ENCODE results near the gene KLHL36. TPM values are rescaled to one million over a fixed set of nuclear protein-coding genes. Genes with fewer than 3 reads are reported as not detected.

Gene KLHL36
- total RNA-seq = 152 and 155 TPM in 2 replicates

GRCh38 chr16:84647828-84648594, at the start of gene KLHL36:
Gene KLHL36, plus strand, starts transcription at chr16:84648511. Its CDS starts 2,357 bp downstream, at chr16:84650868.
- no peak for DNase-seq (ENCODE audit: low read depth)

GRCh38 chr16:84599521-84600202, 48.6 kb upstream of the KLHL36 start:
- DNase-seq (ENCODE audit: low read depth) = peak; percentile 90

- DNase-seq (ENCODE audit: low read depth) = peak; percentile 47
Measured at GRCh38 chr16:84600343-84601229, 47.7 kb upstream of the KLHL36 start.

GRCh38 chr16:84603140-84603816, 45.0 kb upstream of the KLHL36 start:
- peak; percentile 96 for DNase-seq (ENCODE audit: low read depth)

- no peak for DNase-seq (ENCODE audit: low read depth)
Measured at GRCh38 chr16:84603940-84604339, 44.4 kb upstream of the KLHL36 start.

GRCh38 chr16:84604477-84605013, 43.8 kb upstream of the KLHL36 start:
- peak; percentile 63 for DNase-seq (ENCODE audit: low read depth)

GRCh38 chr16:84605339-84605848, 42.9 kb upstream of the KLHL36 start:
- no peak for DNase-seq (ENCODE audit: low read depth)

GRCh38 chr16:84606081-84606875, 42.0 kb upstream of the KLHL36 start:
- no peak for DNase-seq (ENCODE audit: low read depth)

GRCh38 chr16:84607061-84607460, 41.2 kb upstream of the KLHL36 start:
- no peak for DNase-seq (ENCODE audit: low read depth)

GRCh38 chr16:84607694-84608093, 40.6 kb upstream of the KLHL36 start:
- DNase-seq (ENCODE audit: low read depth) = no peak

GRCh38 chr16:84608282-84608681, 40.0 kb upstream of the KLHL36 start:
- DNase-seq (ENCODE audit: low read depth) = no peak

GRCh38 chr16:84609563-84610177, 38.6 kb upstream of the KLHL36 start:
- no peak for DNase-seq (ENCODE audit: low read depth)

- DNase-seq (ENCODE audit: low read depth) = no peak
Measured at GRCh38 chr16:84610376-84610775, 37.9 kb upstream of the KLHL36 start.

- no peak for DNase-seq (ENCODE audit: low read depth)
Measured at GRCh38 chr16:84611041-84611440, 37.3 kb upstream of the KLHL36 start.

- no peak for DNase-seq (ENCODE audit: low read depth)
Measured at GRCh38 chr16:84612686-84613085, 35.6 kb upstream of the KLHL36 start.

GRCh38 chr16:84613408-84614072, 34.8 kb upstream of the KLHL36 start:
- no peak for DNase-seq (ENCODE audit: low read depth)

- no peak for DNase-seq (ENCODE audit: low read depth)
Measured at GRCh38 chr16:84614073-84614459, 34.2 kb upstream of the KLHL36 start.

GRCh38 chr16:84614623-84614967, 33.7 kb upstream of the KLHL36 start:
- DNase-seq (ENCODE audit: low read depth) = no peak
